ENCODE measurements around the gene TAOK1.

- TF ChIP-seq CTCF (IDR thresholded peaks at IDR 0.05) = no peak
- TF ChIP-seq EZH2 (IDR thresholded peaks at IDR 0.05; ENCODE audit: borderline replicate concordance, insufficient read depth, low read depth, low read length, poor library complexity, severe bottlenecking) = no peak
These were observed 167.6 kb downstream of the TAOK1 start for GRCh38 chr17:29557739-29558116.

Data from B cell (primary cell).